ENCODE measurements around the gene ANO6. TPM values are rescaled to one million over a fixed set of nuclear protein-coding genes. Genes with fewer than 3 reads are reported as not detected.

ANO6 gene
- total RNA-seq, 1 donor from 2014 or later, result 80.9 TPM

DNA sequence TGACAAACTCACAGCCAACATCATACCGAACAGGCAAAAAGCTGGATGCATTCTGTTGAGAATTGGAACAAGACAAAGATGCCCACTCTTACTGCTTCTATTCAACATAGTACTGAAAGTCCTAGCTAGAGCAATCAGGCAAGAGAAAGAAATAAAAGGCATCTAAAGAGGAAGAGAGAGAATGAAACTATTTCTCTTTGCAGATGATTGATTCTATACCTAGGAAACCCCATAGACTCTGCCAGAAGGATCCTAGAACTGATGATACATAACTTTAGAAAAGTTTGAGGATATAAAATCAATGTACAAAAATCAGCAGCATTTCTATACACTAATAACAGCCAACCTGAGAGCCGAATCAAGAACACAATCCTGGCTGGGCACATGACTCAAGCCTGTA lies 6.1 kb upstream of the ANO6 start:
- no peak for DNase-seq (ENCODE audit: low spot score)

DNA sequence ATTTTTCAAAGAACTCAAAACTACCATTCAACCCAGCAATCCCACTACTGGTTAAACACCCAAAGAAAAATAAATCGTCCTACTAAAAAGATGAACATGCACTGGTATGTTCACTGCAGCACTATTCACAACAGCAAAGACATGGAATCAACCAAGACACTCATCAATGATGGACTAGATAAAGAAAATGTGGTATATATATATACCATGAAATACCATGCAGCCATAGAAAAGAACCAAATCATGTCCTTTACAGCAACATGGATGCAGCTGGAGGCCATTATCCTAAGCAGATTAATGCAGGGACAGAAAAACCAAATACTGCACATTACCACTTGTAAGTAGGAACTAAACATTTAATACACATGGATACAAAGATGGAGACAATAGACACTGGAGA lies 3.8 kb upstream of the ANO6 start:
- no peak for DNase-seq (ENCODE audit: low spot score)

GRCh38 chr12:45213107-45213506 lies 2.8 kb upstream of the ANO6 start:
- no peak for DNase-seq (ENCODE audit: low spot score)

GRCh38 chr12:45214071-45214470 lies 1.8 kb upstream of the ANO6 start:
- no peak for DNase-seq (ENCODE audit: low spot score)

- no peak for DNase-seq (ENCODE audit: low spot score)
Observed at GRCh38 chr12:45214749-45215418, 1.0 kb upstream of the ANO6 start.

GRCh38 chr12:45216230-45216982 lies 511 bp downstream of the ANO6 start:
- DNase-seq (ENCODE audit: low spot score), result peak; percentile 59

GRCh38 chr12:45216983-45217485 lies 1.1 kb downstream of the ANO6 start:
- DNase-seq (ENCODE audit: low spot score), result no peak

DNA sequence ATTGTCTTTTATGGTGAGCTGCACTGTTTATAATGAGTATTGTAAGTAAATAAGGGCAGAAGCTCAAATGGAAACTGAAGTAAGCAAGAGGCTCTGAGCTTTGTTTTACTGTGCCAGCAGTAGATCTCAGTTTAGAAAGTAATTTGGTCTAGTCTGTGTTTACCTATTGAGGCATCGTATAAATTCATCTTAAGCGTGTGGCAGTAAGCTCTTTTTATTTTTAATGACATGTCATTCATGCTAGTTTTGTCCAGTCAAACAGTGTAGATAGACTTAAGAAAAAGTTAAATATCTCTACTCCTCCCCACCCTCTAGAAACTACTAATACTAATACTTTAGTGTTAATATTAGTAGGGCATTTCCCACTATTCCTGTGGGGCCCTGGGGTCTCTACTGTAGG lies 2.0 kb downstream of the ANO6 start:
- no peak for DNase-seq (ENCODE audit: low spot score)

DNA sequence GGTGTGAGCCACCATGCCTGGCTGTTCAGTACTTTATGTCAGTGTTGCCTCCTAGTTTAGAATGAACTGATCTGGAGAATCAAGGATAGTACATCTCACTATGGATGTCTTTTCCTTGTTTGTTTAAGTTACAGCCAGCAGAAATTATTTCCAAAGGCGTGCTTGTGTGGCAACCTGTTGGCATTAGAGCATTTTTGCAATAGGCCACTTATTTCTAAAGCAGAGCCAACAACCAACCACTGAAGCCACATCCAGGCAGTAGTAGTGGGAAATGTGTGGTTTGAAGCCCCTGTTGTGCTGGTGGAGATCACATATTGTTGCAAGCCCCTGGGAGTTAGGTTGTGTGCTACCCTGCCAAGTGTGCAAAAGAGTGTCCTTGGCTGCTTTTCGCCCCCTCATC lies 3.7 kb downstream of the ANO6 start:
- no peak for DNase-seq (ENCODE audit: low spot score)

DNA sequence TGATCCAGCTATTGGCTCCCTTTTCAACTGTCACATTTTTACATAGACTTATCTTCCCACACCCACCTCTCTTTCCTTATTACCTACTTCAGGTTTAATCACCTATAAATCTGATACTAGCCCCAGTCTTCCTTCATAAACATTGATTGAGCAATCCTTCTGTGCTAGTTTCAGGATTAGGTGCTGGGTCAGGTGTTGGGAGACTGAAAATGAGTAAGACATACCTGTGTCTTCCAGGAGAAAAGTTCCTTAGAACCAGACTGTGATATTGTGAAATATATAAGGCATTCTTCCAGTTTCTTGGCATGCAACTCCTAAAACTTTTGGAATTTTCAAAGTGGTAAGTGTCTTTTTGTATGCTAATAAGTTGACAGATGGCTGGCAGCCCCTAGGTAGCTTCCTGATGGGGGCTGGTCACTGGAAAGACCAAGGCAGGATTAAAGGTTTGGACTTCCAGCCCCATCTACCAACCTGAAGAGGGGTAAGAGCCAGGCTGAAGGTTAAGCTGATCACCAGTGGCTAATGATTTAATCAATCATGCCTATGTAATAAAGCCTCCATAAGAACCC lies 4.6 kb downstream of the ANO6 start:
- DNase-seq (ENCODE audit: low spot score), result no peak

- no peak for DNase-seq (ENCODE audit: low spot score)
Observed at GRCh38 chr12:45220969-45221368, 5.1 kb downstream of the ANO6 start.

DNA sequence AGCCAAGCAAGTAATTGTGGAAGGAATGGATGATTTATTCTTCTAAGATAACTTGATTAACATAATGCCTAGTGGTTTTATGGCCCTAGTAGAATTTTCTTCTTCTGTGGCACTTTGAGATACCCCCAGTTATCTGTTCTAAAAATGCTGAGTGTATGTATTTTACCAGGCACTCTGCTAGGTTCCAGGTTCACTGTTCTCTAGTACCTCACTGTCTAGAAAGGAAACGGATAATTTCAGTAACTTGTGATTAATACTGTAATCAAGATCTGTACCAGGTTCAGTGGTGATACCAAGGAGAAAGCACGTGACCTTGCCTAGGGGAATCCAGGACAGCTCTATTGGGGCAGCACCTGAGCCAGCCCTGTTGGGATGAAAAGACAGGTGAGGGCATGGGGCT lies 8.0 kb downstream of the ANO6 start:
- DNase-seq (ENCODE audit: low spot score), result no peak

DNA sequence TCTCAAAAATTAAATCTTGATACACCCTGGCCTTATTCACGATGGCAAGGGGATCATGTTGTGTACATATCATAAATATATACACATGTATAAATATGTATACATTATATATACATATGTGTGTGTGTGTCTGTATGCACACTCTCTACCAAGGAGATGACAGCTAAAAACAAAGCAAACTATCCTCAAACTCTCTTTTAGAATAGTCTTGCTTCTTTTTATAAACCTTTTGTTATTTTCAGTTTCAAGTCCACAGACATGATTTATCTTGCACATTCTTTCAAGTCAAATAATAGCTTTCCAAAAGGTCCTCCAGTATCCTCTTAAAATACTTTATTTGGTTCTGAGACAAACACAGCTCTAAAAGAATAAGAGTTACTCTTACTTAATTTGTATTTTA lies 8.4 kb downstream of the ANO6 start:
- DNase-seq (ENCODE audit: low spot score), result no peak

- DNase-seq (ENCODE audit: low spot score), result no peak
Observed at GRCh38 chr12:45226021-45226420, 10.1 kb downstream of the ANO6 start.

DNA sequence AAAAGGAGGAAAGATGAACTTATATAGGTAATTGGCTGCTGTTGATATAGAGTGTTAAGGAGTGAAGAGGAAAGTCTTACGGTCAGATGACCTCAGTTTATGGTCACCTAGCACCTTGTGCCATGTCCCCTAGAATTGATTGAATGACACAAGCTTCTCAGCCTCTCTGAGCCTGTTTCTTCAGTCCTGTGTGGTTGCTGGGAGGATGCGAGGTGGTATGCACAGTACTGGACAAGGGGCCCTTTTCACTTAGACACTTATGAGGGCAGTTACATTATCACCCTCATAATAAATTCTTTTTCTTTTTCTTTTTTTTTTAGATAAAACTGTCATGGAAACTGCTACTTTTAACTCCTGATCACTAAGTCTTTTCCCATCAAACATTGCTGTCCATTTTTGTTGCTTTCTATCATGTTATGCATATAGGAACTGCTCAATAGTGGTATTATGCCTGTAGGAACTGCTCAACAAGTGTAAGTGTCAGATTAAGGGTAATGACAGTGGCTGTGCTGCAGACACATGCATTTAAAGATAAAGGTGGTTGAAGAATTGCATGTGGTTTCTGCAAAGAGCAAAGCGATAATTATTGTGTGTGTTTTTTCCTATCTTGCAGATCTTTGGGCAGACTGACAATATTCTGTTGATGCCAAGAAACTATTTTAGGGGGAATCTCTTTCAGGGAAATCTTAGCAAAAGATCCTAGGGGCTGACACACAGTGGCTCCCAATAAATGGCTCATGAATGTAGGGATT lies 11.6 kb downstream of the ANO6 start:
- DNase-seq (ENCODE audit: low spot score), result no peak

- no peak for DNase-seq (ENCODE audit: low spot score)
Observed at GRCh38 chr12:45231515-45232145, 15.7 kb downstream of the ANO6 start.

DNA sequence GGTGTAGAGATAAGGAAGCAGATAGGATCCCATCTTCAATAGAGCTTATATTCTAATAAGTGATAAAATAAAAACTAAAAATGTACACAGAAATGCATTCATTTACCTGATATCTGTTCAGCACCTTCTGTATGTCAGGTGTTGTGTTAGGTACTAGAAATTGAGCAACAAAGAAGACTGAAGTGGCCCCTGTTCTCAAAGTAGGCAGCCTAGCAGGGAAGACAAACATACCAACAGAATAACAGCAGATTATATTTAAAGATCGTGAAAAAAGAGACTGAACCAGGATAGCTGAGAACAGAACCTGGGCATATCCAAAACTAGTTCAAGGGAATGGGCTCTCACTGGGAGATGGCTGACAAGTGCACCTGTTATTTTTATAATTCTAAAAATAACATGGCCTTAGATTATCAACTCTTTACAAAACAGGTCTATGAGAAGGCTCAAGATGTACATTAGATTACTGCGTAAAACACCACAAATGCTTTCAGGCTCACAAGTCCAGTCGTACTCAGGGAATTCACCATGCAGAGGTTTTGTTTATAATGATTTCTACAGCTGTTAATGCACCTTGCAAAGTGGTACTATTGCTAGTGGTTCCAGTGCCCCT lies 16.4 kb downstream of the ANO6 start:
- no peak for DNase-seq (ENCODE audit: low spot score)

- peak; percentile 67 for DNase-seq (ENCODE audit: low spot score)
Observed at GRCh38 chr12:45232756-45233372, 17.0 kb downstream of the ANO6 start.

DNA sequence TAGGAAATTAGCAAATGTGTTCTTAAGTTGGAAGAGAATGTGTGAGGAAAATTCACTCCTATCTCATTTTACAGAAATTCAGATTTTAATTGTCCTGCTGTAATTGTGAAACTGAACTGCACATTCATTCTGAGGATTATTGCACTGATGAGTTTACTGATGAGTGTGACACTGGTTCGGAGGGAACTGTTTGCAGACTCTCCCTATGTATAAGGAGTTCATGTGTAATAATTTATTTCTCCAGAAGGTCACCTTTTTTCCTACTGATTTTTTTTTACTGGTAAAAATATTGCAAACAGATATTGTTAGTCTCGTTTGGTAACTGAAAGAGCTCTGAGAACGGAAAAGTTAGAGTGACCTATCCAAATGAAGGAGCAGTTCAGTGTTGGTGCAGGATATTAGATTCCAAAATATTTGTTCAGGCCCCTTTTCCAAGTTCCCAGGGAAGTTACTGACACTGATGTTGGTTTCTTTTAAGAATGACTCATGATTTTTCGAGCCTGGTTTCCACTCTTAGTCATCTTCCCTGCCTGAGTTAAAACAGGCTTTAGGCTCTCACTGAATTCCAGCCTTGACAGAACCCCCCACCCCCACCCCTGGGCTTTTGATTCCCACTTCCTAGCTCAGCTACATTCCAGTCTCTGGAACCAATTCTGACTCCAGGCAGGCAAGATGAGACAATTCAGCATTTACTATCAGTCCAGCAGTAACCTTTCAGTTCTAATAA lies 18.4 kb downstream of the ANO6 start:
- no peak for DNase-seq (ENCODE audit: low spot score)
